GM10847 (cell line): Measurements from ENCODE around the gene RPTOR.

ENCODE experiments used
- POLR2A ChIP-seq: IDR thresholded peaks from 2 replicates; pipeline ENCODE4 v1.6.1; 2011; ENCODE audit not compliant: insufficient read length; ENCODE audit errors: extremely low read depth

RPTOR gene

GRCh38 chr17:80983545-80983944, 438.9 kb downstream of the RPTOR start:
- no peak for TF ChIP-seq POLR2A

DNA sequence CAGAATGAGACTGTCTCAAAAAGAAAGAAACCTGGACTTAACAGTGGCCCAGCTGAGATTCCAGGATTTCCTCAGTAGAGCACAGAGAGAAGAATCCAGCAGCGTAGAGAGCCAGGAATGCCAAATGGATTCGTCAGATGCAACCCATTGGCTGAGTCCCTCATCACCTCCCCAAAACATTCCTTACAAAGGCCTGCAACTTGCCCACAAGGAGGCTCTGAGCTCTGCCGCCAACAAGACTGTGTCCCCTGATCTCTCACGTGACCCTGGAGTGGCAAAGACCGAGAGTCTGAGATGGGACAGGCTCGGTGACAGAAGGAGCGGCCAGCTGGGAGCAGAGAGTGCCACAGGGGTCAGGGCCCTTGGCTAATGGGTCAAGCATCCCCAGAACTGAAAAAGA, 440.1 kb downstream of the RPTOR start:
- no peak for TF ChIP-seq POLR2A

DNA sequence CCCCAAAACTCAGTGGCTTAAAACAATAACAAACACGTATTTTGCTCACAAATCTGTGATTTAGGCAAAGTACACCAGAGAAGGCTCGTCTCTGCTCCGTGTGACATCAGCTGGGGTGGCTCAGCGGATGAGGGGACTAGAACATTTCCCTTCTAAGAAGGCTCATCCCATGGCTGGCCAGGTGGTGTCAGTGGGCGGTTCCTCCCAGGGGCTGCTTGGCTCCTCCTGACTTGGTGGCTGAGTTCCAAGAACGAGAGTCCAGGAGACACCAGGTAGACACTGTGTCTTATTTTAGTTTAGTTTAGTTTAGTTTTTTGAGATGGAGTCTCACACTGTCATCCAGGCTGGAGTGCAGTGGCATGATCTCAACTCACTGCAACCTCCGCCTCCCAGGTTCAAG, 441.4 kb downstream of the RPTOR start:
- no peak for TF ChIP-seq POLR2A

DNA sequence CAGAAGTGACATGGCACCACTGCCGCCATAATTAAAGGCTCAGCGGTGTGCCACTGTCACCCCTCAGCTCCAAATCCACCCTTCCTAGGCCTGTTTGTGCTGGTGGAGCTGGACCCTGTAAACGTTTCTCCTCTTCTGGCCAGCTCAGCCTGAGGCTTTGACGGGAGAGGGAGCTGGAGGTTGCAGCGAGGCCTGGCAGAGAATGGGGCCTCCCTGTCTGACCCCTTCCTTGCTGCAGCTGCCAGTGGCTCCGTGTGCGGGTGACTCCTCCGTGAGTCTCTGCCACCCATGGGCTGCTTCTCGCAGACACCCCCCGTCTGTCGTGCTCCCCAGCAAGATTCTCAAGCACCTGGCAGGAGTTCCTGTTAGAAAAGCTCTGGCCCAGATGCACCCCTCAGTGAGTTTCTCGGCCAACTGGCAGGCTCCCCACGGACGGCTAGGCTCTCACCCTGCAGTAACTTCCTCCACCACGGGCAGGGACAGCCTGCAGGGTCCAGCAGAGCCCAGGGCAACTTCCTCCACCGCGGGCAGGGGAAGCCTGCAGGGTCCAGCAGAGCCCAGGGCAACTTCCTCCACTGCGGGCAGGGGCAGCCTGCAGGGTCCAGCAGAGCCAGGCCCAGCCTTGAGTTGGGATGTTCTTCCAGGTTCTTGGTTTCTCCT, 442.3 kb downstream of the RPTOR start:
- no peak for TF ChIP-seq POLR2A

GRCh38 chr17:80987941-80988461, 443.4 kb downstream of the RPTOR start:
- no peak for TF ChIP-seq POLR2A

DNA sequence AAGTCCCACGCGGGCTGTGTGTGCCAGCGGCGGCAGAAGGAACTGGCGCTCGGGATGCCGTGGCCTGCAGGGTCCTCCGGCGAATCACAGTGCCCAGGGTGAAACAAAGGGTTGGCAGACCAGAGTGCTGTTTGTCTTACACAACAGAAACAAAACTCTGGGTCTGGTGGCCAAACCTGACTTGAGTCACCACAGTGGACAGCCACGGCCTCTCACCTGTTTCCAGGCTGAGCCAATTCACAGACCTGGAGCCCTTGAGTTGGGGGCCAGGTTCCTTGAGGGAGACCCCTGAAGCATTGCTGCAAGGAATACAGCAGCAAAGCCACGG, 444.9 kb downstream of the RPTOR start:
- no peak for TF ChIP-seq POLR2A

DNA sequence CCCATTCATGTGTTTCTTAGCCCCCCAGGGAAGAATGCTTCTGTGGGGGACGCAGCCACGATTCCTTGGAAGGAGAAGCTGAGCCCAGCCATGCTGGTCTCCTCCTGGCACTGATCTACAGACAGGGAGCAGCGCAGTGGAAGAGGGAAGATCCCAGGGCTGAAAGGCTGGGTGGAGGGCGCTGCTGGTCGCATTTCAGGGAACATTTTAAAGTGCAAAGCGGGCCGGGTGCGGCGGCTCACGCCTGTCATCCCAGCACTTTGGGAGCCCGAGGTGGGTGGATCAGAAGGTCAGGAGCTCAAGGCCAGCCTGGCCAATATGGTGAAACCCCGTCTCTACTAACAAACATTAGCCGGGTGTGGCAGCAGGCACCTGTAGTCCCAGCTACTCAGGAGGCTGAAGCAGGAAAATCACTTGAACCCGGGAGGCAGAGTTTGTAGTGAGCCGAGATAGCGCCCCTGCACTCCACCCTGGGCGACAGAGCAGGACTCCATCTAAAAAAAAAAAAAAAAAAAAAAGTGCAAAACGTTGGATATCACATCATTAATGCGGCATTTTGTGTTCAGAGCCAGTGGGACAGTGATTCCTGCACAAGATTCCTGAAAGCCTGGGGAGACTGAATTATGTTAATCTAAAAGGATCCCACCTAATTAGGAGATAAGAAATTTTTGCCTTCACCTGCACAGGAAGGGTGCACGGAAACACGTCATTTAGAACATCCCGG, 446.4 kb downstream of the RPTOR start:
- TF ChIP-seq POLR2A, result no peak

- TF ChIP-seq POLR2A, result peak; percentile 38
Observed at GRCh38 chr17:80991645-80992076, 447.0 kb downstream of the RPTOR start, which contains the start of gene CHMP6. Gene CHMP6, plus strand, starts transcription at chr17:80991841. Its CDS starts 78 bp downstream, at chr17:80991919.

GRCh38 chr17:80992077-80992947, 447.7 kb downstream of the RPTOR start:
- TF ChIP-seq POLR2A, result no peak

DNA sequence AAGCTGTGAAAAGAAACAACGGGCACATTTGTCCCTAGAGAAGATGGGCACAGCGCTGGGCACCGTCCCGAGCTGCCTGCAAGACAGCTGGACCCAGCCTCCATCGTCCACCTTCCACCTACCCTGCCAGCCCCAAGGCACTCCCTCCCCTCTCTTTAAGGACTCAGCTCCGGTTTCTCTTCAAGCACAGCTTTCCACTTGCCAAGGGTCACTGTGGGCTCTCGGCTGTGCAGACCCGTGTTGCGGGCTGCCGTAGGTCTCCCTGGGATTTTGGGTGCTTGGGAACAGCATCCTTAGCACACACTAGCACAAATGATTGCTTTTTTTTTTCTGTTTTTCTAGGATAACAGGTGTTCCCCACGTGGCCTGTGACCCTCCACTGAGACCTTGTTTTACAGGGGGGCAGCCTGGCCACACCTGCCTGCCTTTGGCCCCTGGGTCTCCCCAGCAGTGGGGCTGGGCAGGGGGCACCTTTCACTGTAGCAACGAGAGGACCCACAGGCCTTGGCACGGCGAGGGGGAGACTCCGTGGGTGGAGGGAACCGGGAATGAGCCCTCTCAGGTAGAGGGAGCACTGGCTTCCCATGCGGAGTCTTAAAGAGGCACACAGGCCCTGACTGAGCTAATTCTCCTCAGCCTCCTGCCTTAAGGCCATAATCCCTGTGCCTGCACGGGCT, 448.4 kb downstream of the RPTOR start:
- TF ChIP-seq POLR2A, result no peak

DNA sequence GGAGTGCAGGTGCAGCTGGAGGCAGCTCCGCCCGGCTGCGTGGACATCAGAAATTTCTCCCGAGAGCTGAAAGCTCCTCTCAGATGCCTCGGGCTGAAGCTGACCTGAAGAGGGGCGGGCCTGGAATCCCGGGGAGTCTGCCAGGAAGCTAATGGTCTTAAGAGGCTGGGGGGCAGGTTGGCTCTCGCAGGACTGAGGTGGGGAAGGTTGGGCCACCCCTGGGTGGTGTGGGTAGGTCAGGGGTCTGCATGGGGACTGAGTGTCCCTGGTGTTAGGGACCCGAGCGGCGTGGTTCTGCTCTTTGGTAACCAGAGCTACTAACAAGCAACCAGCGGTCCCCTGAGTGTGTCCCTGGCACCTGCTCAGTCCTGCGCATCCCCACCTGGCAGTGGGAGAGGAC, 450.5 kb downstream of the RPTOR start:
- TF ChIP-seq POLR2A, result no peak

GRCh38 chr17:80996422-80997305, 452.0 kb downstream of the RPTOR start:
- no peak for TF ChIP-seq POLR2A

GRCh38 chr17:80997424-80998117, 452.9 kb downstream of the RPTOR start:
- no peak for TF ChIP-seq POLR2A

DNA sequence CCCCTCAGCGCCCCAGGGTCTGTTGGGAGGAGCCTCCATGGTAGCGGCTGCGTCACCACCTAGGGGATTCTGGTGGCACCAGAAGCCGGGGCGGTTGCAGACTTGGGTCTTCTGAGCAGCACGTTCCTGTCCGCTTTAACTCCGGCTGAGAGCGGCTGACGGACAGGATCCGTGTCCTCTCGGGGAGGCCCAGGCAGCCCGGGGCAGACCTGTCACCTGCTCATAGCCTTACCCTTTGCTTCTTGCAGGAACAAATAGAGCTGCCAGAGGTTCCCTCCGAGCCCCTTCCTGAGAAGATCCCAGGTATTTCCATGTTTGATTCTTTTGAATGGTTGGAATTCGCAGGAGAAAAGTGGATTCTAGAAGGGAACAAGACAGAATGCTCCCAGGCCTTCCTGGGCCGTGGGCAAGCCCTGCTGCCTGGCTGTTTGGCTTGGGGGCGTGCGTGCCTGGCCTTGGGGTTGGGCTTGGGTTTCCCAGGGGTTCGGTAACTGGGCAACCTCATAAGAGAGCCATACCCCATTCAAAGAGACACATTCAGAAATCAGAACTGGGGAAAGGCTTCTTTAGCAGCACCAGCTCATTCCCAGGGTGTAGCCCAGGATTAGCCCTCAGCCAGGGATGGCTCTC, 453.6 kb downstream of the RPTOR start:
- TF ChIP-seq POLR2A, result no peak
